GM12878 (cell line): ENCODE measurements around the gene SCN7A. TPM values are rescaled to one million over a fixed set of nuclear protein-coding genes. Genes with fewer than 3 reads are reported as not detected.

Source experiments
- ATAC-seq: fragments of 200-7000 bp; cut with Tn5 transposase; 3 replicates; pipeline ENCODE4 v1.9.1; 2020; ENCODE audit warnings: mild to moderate bottlenecking, moderate library complexity
- BruUV-seq: library from RNA; stranded (reverse); fragments of 400-500 nt; replicated peaks from 2 replicates; lab custom pipeline; 2021; lab: Mats Ljungman, UMichigan
- CTCF ChIA-PET: fragments of 300-600 bp; sonication (Branson Sonifier 250); formaldehyde crosslinking; extraction: SDS; loops from one replicate; lab custom pipeline; 2021; ENCODE audit warnings: inconsistent platforms; lab: Yijun Ruan, JAX
- POLR2A ChIA-PET: fragments of 350-600 bp; formaldehyde crosslinking; extraction: SDS; loops from one replicate; lab custom pipeline; 2021; ENCODE audit warnings: inconsistent platforms; lab: Charles Lee
- RAD21 ChIA-PET: fragments of 300-600 bp; sonication (Branson Sonifier 250); formaldehyde crosslinking; loops from one replicate; lab custom pipeline; 2023; ENCODE audit warnings: antibody characterized with exemption; ENCODE audit not compliant: unreplicated experiment; lab: Charles Lee
- SMC1A ChIA-PET: fragments of 300-600 bp; sonication (Branson Sonifier 250); formaldehyde crosslinking; loops from one replicate; lab custom pipeline; 2023; ENCODE audit not compliant: unreplicated experiment, uncharacterized antibody; lab: Charles Lee
- DNase-seq: peaks from one replicate; pipeline ENCODE4 v3.0.0-alpha.2; 2011; ENCODE audit warnings: low read depth, low spot score
- FAIRE-seq: peaks from 3 replicates; lab custom pipeline; 2011; peaks lifted over from hg19 to GRCh38; lab: Jason Lieb, UNC
- H2AFZ ChIP-seq: 2 replicates; pipeline ENCODE4 v1.6.0; 2011; ENCODE audit warnings: low read depth, low read length, control low read depth; ENCODE audit not compliant: control insufficient read depth
- H3K27ac ChIP-seq: 2 replicates; pipeline ENCODE4 v1.5.1; 2011; ENCODE audit warnings: control low read depth; ENCODE audit not compliant: control insufficient read depth, insufficient read depth
- H3K27me3 ChIP-seq, 2 experiments: replicated peaks in 1 of 2; 2 replicates each; pipeline versions ENCODE4 v1.6.0 to v1.6.1; 2011; ENCODE audit warnings: low read length in 1 of 2; ENCODE audit not compliant: control insufficient read depth in 2 of 2, insufficient read depth in 2 of 2
- H3K36me3 ChIP-seq, 2 experiments: 2 replicates each; pipeline ENCODE4 v1.5.1; 2011; ENCODE audit warnings: low read length in 1 of 2; ENCODE audit not compliant: control insufficient read depth in 2 of 2, insufficient read depth in 2 of 2
- H3K4me1 ChIP-seq: 2 replicates; pipeline ENCODE4 v1.6.1; 2011; ENCODE audit warnings: mild to moderate bottlenecking, low read length, moderate library complexity, mixed read lengths; ENCODE audit not compliant: control insufficient read depth, insufficient read depth
- H3K4me2 ChIP-seq: 2 replicates; pipeline ENCODE4 v1.6.0; 2011; ENCODE audit warnings: control low read depth; ENCODE audit not compliant: control insufficient read depth, insufficient read depth
- H3K4me3 ChIP-seq: fragments of 200-600 bp; sonication (generic); 2 replicates; pipeline ENCODE4 v1.5.1; 2016
- H3K79me2 ChIP-seq: 2 replicates; pipeline ENCODE4 v1.6.0; 2011; ENCODE audit warnings: low read length; ENCODE audit not compliant: control insufficient read depth, insufficient read depth
- H3K9ac ChIP-seq: 2 replicates; pipeline ENCODE4 v1.8.0; 2011; ENCODE audit warnings: low read length, control low read depth, mixed read lengths; ENCODE audit not compliant: control insufficient read depth, insufficient read depth
- H3K9me3 ChIP-seq: replicated peaks from 3 replicates; pipeline ENCODE4 v1.5.1; 2011; ENCODE audit warnings: mild to moderate bottlenecking, low read length; ENCODE audit not compliant: control insufficient read depth, insufficient read depth
- H4K20me1 ChIP-seq: 2 replicates; pipeline ENCODE4 v1.6.0; 2011; ENCODE audit not compliant: control insufficient read depth, insufficient read depth
- ATF3 ChIP-seq: IDR thresholded peaks from 2 replicates; pipeline ENCODE4 v1.6.1; 2011; ENCODE audit warnings: low read depth, mild to moderate bottlenecking, low read length, moderate library complexity, borderline replicate concordance; ENCODE audit errors: extremely low read depth
- BCL11A ChIP-seq: IDR thresholded peaks from 2 replicates; pipeline ENCODE4 v1.6.1; 2011; ENCODE audit warnings: low read depth, low read length
- CHD1 ChIP-seq: IDR thresholded peaks from 2 replicates; pipeline ENCODE4 v1.6.1; 2012; ENCODE audit warnings: low read depth, low read length, improper control_type of control experiment
- CHD4 ChIP-seq: fragments of 200-600 bp; sonication (generic); IDR thresholded peaks from 2 replicates; pipeline ENCODE4 v1.6.1; 2016; ENCODE audit warnings: mild to moderate bottlenecking
- EP300 ChIP-seq, 2 experiments: fragments of 150-350 bp in 1 of 2; IDR thresholded peaks; 2 replicates each; pipeline ENCODE4 v1.6.1; 2011 to 2012; ENCODE audit warnings: low read depth in 2 of 2, low read length in 2 of 2, borderline replicate concordance in 1 of 2, improper control_type of control experiment in 1 of 2, inconsistent platforms in 1 of 2; ENCODE audit not compliant: control insufficient read depth in 1 of 2
- EZH2 ChIP-seq: IDR thresholded peaks from 2 replicates; pipeline ENCODE4 v1.6.1; 2012; ENCODE audit warnings: low read depth, mild to moderate bottlenecking, control low read depth, inconsistent platforms, low read length, borderline replicate concordance; ENCODE audit not compliant: control insufficient read depth
- GATAD2B ChIP-seq: fragments of 450-650 bp; conservative IDR thresholded peaks from 2 replicates; pipeline ENCODE4 v1.6.1; 2017; ENCODE audit warnings: low read depth, mild to moderate bottlenecking, moderate library complexity
- IRF4 ChIP-seq: IDR thresholded peaks from 2 replicates; pipeline ENCODE4 v1.6.1; 2011; ENCODE audit warnings: low read depth, low read length
- LARP7 ChIP-seq: fragments of 450-650 bp; IDR thresholded peaks from 2 replicates; pipeline ENCODE4 v1.6.1; 2017; ENCODE audit warnings: mild to moderate bottlenecking
- MTA3 ChIP-seq: IDR thresholded peaks from 2 replicates; pipeline ENCODE4 v1.6.1; 2012; ENCODE audit warnings: low read length, inconsistent platforms, borderline replicate concordance
- NFIC ChIP-seq: IDR thresholded peaks from 2 replicates; pipeline ENCODE4 v1.6.1; 2012; ENCODE audit warnings: low read depth, mild to moderate bottlenecking, inconsistent platforms, low read length, moderate library complexity
- PML ChIP-seq: IDR thresholded peaks from 2 replicates; pipeline ENCODE4 v1.6.1; 2012; ENCODE audit warnings: low read length, inconsistent platforms
- POLR2AphosphoS5 ChIP-seq: IDR thresholded peaks from 2 replicates; pipeline ENCODE4 v1.6.1; 2011; ENCODE audit warnings: mild to moderate bottlenecking, low read length, inconsistent platforms
- RCOR1 ChIP-seq: conservative IDR thresholded peaks from 2 replicates; pipeline ENCODE4 v1.6.1; 2012; ENCODE audit warnings: low read depth, low read length, improper control_type of control experiment
- RUNX3 ChIP-seq: IDR thresholded peaks from 2 replicates; pipeline ENCODE4 v1.6.1; 2012; ENCODE audit warnings: low read length, inconsistent platforms
- SIN3A ChIP-seq: IDR thresholded peaks from 2 replicates; pipeline ENCODE4 v1.6.1; 2012; ENCODE audit warnings: low read depth, low read length, improper control_type of control experiment
- SIX5 ChIP-seq: IDR thresholded peaks from 2 replicates; pipeline ENCODE4 v1.6.1; 2011; ENCODE audit warnings: mild to moderate bottlenecking, low read depth, low read length, moderate library complexity; ENCODE audit not compliant: severe bottlenecking
- SMAD1 ChIP-seq: fragments of 450-650 bp; IDR thresholded peaks from 2 replicates; pipeline ENCODE4 v1.6.1; 2018; ENCODE audit warnings: mild to moderate bottlenecking, low read depth; ENCODE audit not compliant: partially characterized antibody
- TARDBP ChIP-seq: IDR thresholded peaks from 2 replicates; pipeline ENCODE4 v1.6.1; 2016; ENCODE audit warnings: borderline replicate concordance
- USF1 ChIP-seq: IDR thresholded peaks from 2 replicates; pipeline ENCODE4 v1.6.1; 2011; ENCODE audit warnings: borderline replicate concordance, low read depth, mild to moderate bottlenecking, moderate library complexity, mixed read lengths, low read length; ENCODE audit not compliant: insufficient read depth; ENCODE audit errors: extremely low read length
- WGBS: methylation state at CpG from one replicate; pipeline ENCODE4 v1.1.6; 2016; ENCODE audit warnings: low lambda C conversion rate; ENCODE audit not compliant: insufficient replicate concordance, insufficient coverage; ENCODE audit errors: missing lambda C conversion rate; 5-methylcytosine and 5-hydroxymethylcytosine counted together
- in situ Hi-C: fragments of 300-500 bp; cut with MboI; formaldehyde crosslinking; loops from 9 replicates; pipeline ENCODE4 v1.14.3; 2018; ENCODE audit warnings: mixed read lengths
- intact Hi-C: fragments of 100-400 bp; cut with micrococcal nuclease; formaldehyde crosslinking; loops from one replicate; pipeline ENCODE4 v1.14.2; 2022; ENCODE audit not compliant: unreplicated experiment
- polyA plus RNA-seq, 11 experiments: library from polyadenylated mRNA; depleted of rRNA in 4 of 11; unstranded in 6 of 11; stranded (reverse) in 5 of 11; fragments of >200 nt; fragmentation: Nextera tagmentation in 4 of 11; fragmentation: Illumina TruSeq in 1 of 11; extraction: Ambion mirVana in 4 of 11; extraction: Trizol in 1 of 11; gene quantifications; 1 replicate in 1 of 11; 2 replicates in 10 of 11; pipeline versions ENCODE4 v1.2.1 to v1.2.3, GENCODE V29; 2011 to 2016; ENCODE audit warnings: inconsistent platforms in 2 of 11, missing spikeins in 2 of 11, low read depth in 1 of 11
- total RNA-seq, 4 experiments: library from RNA; depleted of rRNA in 3 of 4; stranded (reverse); fragments of >200 nt in 3 of 4; fragmentation: Illumina TruSeq in 1 of 4; extraction: Trizol in 1 of 4; gene quantifications; 2 replicates each; pipeline versions ENCODE4 v1.2.1 to v1.2.3, GENCODE V29; 2013 to 2021

Gene SCN7A
- total and polyA plus RNA-seq, 10 of the 15 experiments (the other 5 are each of a cell fraction or from before 2014, with no cell fraction given), result 0.05 TPM; not detected in 9

DNA sequence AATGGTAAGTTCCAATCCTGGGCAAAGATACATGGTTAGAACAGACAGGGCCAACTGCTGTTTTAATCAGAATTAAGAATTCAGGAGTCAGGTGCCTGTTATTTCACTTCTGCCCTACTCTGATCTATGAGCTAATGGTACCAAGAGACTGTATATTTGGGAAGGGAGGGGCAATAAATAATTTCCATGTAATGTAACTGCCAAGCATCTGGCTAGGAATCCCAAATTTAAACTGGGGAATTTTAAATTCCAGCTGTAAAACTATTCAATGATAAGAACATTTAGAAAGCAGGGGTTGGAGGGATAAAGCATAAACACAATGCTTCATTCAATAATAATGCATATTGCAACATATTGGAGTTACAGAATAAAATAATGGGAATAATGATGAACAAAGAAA, 49.7 kb downstream of the SCN7A start:
- Histone ChIP-seq H3K9me3 (no peaks in the 10 kb centered on the region), H3K36me3 (no peaks in the 10 kb centered on the region), H3K4me2 (no peak overlapping the region)
- no TSS peak for BruUV-seq
- no peak for DNase-seq
- in situ Hi-C loops, result no loop called here
- TF ChIP-seq ATF3 (no peak), EZH2 (no peak), IRF4 (no peak)
- TF ChIP-seq, all 136 proteins: peak for 0
- no peaks in the 10 kb centered on the region for H3K4me1 ChIP-seq
- H3K79me2 ChIP-seq, result no peaks in the 10 kb centered on the region
- ATAC-seq, result no peak
- no peak overlapping the region for H2AFZ ChIP-seq
- no peaks in the 10 kb centered on the region for H3K27me3 ChIP-seq
- H3K27ac ChIP-seq, result no peak overlapping the region
- no peak for FAIRE-seq
- H3K9ac ChIP-seq, result no peak overlapping the region
- ChIA-PET RAD21 (no interaction called here), CTCF (no interaction called here), SMC1A (no interaction called here), POLR2A (interaction anchor here (0.6 kb wide), 1 partner anchor 26 kb away, joined by 5 read pairs; no protein-coding TSS in a partner anchor)
- H4K20me1 ChIP-seq, result no peaks in the 10 kb centered on the region
- intact Hi-C loops, result no loop called here
- H3K4me3 ChIP-seq, result no peak overlapping the region

DNA sequence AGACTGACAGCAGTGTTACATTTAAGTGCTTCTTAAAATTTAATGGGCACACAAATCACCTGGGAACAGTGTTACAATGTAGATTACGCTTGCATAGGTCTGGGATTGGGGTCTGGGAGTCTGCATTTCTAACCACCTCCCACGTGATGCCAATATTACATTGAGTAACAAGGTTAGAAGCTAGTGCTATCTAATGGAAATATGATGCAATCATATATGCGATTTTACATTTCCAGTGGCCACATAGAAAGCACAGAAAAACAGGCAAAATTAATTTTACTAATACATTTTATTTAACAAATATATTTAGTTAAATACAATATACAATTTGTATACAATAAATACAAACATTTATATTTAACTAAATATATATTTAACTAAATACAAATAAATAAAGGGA, 53.7 kb downstream of the SCN7A start:
- H3K27me3 ChIP-seq, result no peaks in the 10 kb centered on the region
- BruUV-seq, result no TSS peak
- 9% methylated on average over 3 of the region's 3 CpGs for WGBS
- no peak overlapping the region for H2AFZ ChIP-seq
- no peaks in the 10 kb centered on the region for H3K4me1 ChIP-seq
- ChIA-PET RAD21 (no interaction called here), SMC1A (no interaction called here), POLR2A (no interaction called here), CTCF (no interaction called here)
- in situ Hi-C loops (no loop called here), intact Hi-C loops (no loop called here)
- H4K20me1 ChIP-seq, result no peaks in the 10 kb centered on the region
- H3K36me3 ChIP-seq, result no peaks in the 10 kb centered on the region
- no peak overlapping the region for H3K27ac ChIP-seq
- no peaks in the 10 kb centered on the region for H3K79me2 ChIP-seq
- FAIRE-seq (no peak), DNase-seq (no peak), ATAC-seq (no peak)
- H3K4me3 ChIP-seq, result no peak overlapping the region
- H3K9ac ChIP-seq, result no peak overlapping the region
- no peak overlapping the region for H3K4me2 ChIP-seq
- H3K9me3 ChIP-seq, result no peaks in the 10 kb centered on the region
- TF ChIP-seq NFIC, result no peak
- TF ChIP-seq PML, result no peak
- TF ChIP-seq SIN3A, result no peak
- no peak for TF ChIP-seq USF1
- no peak for TF ChIP-seq SIX5
- no peak for TF ChIP-seq CHD4
- no peak for TF ChIP-seq BCL11A
- TF ChIP-seq GATAD2B, result no peak
- TF ChIP-seq EP300 (IDR thresholded peaks at IDR 0.05; ENCODE audit: borderline replicate concordance in 1 of 2, control insufficient read depth in 1 of 2, low read depth in 2 of 2, low read length in 2 of 2), result no peak
- TF ChIP-seq RCOR1, result no peak
- no peak for TF ChIP-seq RUNX3
- TF ChIP-seq TARDBP, result no peak
- no peak for TF ChIP-seq CHD1
- no peak for TF ChIP-seq SMAD1
- TF ChIP-seq MTA3, result no peak
- no peak for TF ChIP-seq IRF4
- no peak for TF ChIP-seq LARP7
- TF ChIP-seq POLR2AphosphoS5, result no peak
